Glutamatergic neuron (in vitro differentiated cells): ENCODE data around the gene NXPH3. TPM values are rescaled to one million over a fixed set of nuclear protein-coding genes. Genes with fewer than 3 reads are reported as not detected.

Experiments used
- DNase-seq: peaks from one replicate; pipeline ENCODE4 v3.0.0; 2022
- H3K27ac Mint-ChIP-seq: one replicate; pipeline ENCODE4 v1.8.0; 2020; ENCODE audit warnings: mild to moderate bottlenecking, mixed read lengths, inconsistent platforms; ENCODE audit not compliant: unreplicated experiment
- H3K27me3 Mint-ChIP-seq: one replicate; pipeline ENCODE4 v1.8.0; 2020; ENCODE audit warnings: mild to moderate bottlenecking, moderate library complexity, mixed read lengths, inconsistent platforms; ENCODE audit not compliant: unreplicated experiment
- H3K36me3 Mint-ChIP-seq: one replicate; pipeline ENCODE4 v1.8.0; 2020; ENCODE audit warnings: mild to moderate bottlenecking, mixed read lengths, inconsistent platforms; ENCODE audit not compliant: unreplicated experiment
- H3K4me1 Mint-ChIP-seq: one replicate; pipeline ENCODE4 v1.8.0; 2020; ENCODE audit warnings: mild to moderate bottlenecking, low read depth, mixed read lengths, inconsistent platforms; ENCODE audit not compliant: unreplicated experiment
- H3K4me3 Mint-ChIP-seq: one replicate; pipeline ENCODE4 v1.8.0; 2020; ENCODE audit warnings: mild to moderate bottlenecking, mixed read lengths, inconsistent platforms; ENCODE audit not compliant: unreplicated experiment
- H3K9me3 Mint-ChIP-seq: one replicate; pipeline ENCODE4 v1.8.0; 2020; ENCODE audit warnings: mild to moderate bottlenecking, moderate library complexity, mixed read lengths, inconsistent platforms; ENCODE audit not compliant: unreplicated experiment
- total RNA-seq: library from RNA; stranded (reverse); fragmentation: NEBNext Ultra II Directional; extraction: Animal tissue kit (Norgen Biotek cat#: 25700); gene quantifications from one replicate; pipeline ENCODE4 v1.2.1, GENCODE V29; 2021; ENCODE audit not compliant: unreplicated experiment
- TF ChIP-seq, protein P1 (sequence below): fragments of 200-600 bp; sonication (generic); IDR thresholded peaks from one replicate; pipeline ENCODE4 v1.5.0; 2021; ENCODE audit not compliant: partially characterized antibody, unreplicated experiment

NXPH3 gene
- total RNA-seq, 1 donor from 2014 or later: 2.0 TPM

DNA sequence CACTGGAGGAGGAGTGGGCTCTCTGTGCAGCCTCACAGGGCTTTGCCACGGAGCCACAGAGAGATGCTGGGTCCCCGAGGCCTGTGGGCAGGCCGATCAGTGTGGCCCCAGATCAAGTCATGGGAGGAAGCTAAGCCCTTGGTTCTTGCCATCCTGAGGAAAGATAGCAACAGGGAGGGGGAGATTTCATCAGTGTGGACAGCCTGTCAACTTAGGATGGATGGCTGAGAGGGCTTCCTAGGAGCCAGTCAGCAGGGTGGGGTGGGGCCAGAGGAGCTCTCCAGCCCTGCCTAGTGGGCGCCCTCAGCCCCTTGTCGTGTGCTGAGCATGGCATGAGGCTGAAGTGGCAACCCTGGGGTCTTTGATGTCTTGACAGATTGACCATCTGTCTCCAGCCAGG lies 3.9 kb downstream of the NXPH3 start:
- H3K4me3 Mint-ChIP-seq: no peak overlapping the region
- DNase-seq: no peak
- H3K27me3 Mint-ChIP-seq: peaks cover 5% of the 10 kb centered on the region
- peaks cover 20% of the 10 kb centered on the region for H3K4me1 Mint-ChIP-seq
- no peak overlapping the region for H3K27ac Mint-ChIP-seq
- H3K36me3 Mint-ChIP-seq: no peaks in the 10 kb centered on the region
- TF ChIP-seq, protein P1, sequence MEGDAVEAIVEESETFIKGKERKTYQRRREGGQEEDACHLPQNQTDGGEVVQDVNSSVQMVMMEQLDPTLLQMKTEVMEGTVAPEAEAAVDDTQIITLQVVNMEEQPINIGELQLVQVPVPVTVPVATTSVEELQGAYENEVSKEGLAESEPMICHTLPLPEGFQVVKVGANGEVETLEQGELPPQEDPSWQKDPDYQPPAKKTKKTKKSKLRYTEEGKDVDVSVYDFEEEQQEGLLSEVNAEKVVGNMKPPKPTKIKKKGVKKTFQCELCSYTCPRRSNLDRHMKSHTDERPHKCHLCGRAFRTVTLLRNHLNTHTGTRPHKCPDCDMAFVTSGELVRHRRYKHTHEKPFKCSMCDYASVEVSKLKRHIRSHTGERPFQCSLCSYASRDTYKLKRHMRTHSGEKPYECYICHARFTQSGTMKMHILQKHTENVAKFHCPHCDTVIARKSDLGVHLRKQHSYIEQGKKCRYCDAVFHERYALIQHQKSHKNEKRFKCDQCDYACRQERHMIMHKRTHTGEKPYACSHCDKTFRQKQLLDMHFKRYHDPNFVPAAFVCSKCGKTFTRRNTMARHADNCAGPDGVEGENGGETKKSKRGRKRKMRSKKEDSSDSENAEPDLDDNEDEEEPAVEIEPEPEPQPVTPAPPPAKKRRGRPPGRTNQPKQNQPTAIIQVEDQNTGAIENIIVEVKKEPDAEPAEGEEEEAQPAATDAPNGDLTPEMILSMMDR: no peak
- H3K9me3 Mint-ChIP-seq: peaks cover 4% of the 10 kb centered on the region

DNA sequence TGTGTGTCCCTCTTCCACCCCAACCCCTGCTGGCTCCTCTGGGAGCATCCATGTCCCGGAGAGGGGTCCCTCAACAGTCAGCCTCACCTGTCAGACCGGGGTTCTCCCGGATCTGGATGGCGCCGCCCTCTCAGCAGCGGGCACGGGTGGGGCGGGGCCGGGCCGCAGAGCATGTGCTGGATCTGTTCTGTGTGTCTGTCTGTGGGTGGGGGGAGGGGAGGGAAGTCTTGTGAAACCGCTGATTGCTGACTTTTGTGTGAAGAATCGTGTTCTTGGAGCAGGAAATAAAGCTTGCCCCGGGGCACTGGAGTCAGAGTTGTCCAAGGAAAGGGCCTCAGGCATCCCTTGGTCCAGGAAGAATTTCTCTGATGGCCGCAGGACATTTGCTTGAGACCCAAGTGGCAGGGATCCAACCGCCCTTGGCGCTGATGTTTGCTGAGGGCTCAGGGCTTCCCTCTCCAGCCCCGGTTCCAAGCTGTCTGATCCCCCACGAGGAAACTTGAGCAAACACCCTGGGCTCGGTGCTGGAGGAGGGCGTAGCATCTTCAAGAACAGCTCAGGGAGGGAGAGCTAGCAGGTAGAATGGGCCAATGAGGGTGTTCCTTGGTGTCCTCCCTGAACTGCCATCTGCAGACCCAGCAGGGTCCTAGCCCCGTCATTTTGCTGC lies 4.5 kb downstream of the NXPH3 start:
- Mint-ChIP-seq H3K4me1 (peaks cover 20% of the 10 kb centered on the region), H3K36me3 (no peaks in the 10 kb centered on the region), H3K4me3 (peak overlapping the region; percentile 15), H3K27me3 (peaks cover 5% of the 10 kb centered on the region), H3K27ac (peak overlapping the region; percentile 68), H3K9me3 (peaks cover 4% of the 10 kb centered on the region)
- TF ChIP-seq, protein P1: no peak
- DNase-seq: no peak

DNA sequence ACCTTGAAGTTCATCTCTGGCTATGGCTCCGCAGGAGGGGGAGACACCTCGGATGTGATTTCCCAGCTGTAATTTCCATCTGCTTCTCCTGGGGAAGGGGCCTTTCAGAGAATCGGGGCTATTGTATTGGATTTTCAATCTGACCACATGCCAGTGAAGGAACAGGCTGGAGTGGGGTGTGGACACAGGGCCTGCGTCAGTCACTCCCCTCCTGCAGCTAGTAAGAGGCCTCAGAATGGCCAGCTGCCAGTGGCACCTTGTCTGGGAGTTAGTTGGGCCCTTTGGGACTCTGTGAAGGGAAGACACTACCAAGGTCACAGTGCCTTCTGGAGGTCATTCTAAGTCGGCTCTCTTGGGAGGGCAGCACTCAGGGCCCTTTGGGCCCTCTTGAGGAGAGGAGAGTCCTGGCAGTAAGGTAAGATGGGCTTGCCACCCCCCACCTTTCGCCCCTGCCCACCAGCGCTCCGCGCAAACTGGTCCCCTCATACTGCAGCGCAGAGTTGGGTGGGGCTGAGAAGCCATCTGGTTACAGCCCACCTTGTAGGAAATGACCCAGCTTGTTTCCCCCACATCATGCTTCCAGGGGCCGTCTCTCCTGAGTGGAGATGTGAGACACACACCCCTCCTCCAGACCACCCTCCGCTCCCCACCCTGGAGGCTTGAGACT lies 5.4 kb downstream of the NXPH3 start:
- peaks cover 20% of the 10 kb centered on the region for H3K4me1 Mint-ChIP-seq
- TF ChIP-seq, protein P1: no peak
- DNase-seq: no peak
- H3K36me3 Mint-ChIP-seq: no peaks in the 10 kb centered on the region
- peak overlapping the region; percentile 68 for H3K27ac Mint-ChIP-seq
- peaks cover 4% of the 10 kb centered on the region for H3K9me3 Mint-ChIP-seq
- no peak overlapping the region for H3K4me3 Mint-ChIP-seq
- peaks cover 5% of the 10 kb centered on the region for H3K27me3 Mint-ChIP-seq

DNA sequence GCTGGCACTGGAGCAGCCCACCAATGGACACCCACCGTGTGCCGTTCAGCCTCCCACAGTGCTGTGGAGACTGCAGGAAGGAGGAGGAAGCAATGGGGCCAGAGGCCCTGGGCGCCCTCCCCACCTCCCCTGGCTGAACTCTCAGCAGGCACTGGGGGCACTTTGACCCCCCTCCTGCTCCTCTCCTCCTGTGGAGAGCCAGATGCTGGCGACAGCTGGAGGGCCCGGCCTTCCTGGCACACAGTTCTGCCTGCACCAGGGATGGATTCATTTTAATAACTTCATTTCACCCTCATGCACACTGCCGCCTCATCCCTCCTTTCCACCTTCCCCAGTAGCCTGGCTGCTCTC lies 6.0 kb downstream of the NXPH3 start:
- Mint-ChIP-seq H3K27me3 (peaks cover 5% of the 10 kb centered on the region), H3K4me1 (peaks cover 20% of the 10 kb centered on the region), H3K27ac (peak overlapping the region; percentile 62), H3K9me3 (peaks cover 4% of the 10 kb centered on the region), H3K36me3 (no peaks in the 10 kb centered on the region), H3K4me3 (no peak overlapping the region)
- TF ChIP-seq, protein P1: no peak
- no peak for DNase-seq

DNA sequence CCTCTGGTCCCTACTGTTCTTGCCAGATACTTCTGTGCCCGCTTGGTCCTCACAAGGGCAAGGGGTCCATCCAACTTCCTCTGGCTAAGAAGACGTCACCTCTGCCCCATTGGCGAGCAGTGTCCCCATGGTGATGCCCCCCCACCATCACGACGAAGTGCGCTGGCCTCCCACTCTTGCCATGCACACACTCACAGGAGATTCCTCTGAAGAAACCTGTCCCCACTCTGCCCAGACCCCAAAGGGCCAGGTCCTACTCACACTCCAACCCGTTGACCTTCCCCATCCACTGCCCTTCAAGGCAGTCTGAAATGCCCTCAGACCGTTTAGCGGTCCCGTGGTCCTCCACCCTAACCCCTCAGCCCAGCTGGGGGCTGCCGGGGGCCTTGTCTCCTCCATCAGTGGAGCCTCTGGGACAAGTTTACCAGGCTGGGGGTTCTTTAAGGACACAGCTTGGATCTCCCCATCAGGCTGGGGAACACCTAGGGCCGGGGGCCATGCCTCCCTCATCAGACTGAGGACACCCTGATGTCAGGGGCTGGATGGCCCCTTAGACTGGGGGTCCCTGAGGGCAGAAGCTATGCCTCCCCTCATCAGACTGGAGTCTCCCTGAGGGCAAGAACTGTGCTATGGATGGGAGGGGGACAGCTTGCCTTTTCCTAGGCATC lies 6.5 kb downstream of the NXPH3 start:
- TF ChIP-seq, protein P1: no peak
- H3K27ac Mint-ChIP-seq: peak overlapping the region; percentile 57
- H3K27me3 Mint-ChIP-seq: peaks cover 5% of the 10 kb centered on the region
- H3K9me3 Mint-ChIP-seq: peaks cover 4% of the 10 kb centered on the region
- peaks cover 20% of the 10 kb centered on the region for H3K4me1 Mint-ChIP-seq
- DNase-seq: no peak
- no peak overlapping the region for H3K4me3 Mint-ChIP-seq
- no peaks in the 10 kb centered on the region for H3K36me3 Mint-ChIP-seq
